H9 (cell line): Measurements from ENCODE around the gene SLC4A1. TPM values are rescaled to one million over a fixed set of nuclear protein-coding genes. Genes with fewer than 3 reads are reported as not detected.
A peak's percentile ranks its signal among the peaks of the same experiment; 100 is the strongest.

Experiments used
- DNase-seq: peaks from one replicate; pipeline ENCODE4 v3.0.0-alpha.2; 2017
- H2AFZ ChIP-seq: one replicate; pipeline ENCODE4 v1.6.1; 2013; ENCODE audit warnings: mild to moderate bottlenecking, low read length, control low read depth, moderate library complexity
- H2AK5ac ChIP-seq: 2 replicates; pipeline ENCODE4 v1.6.1; 2013; ENCODE audit warnings: low read length, control low read depth, mixed read lengths; ENCODE audit not compliant: insufficient read length
- H2BK120ac ChIP-seq: one replicate; pipeline ENCODE4 v1.6.1; 2013; ENCODE audit warnings: low read depth, mild to moderate bottlenecking, low read length, control low read depth, inconsistent platforms; ENCODE audit not compliant: poor library complexity, severe bottlenecking
- H2BK12ac ChIP-seq: 2 replicates; pipeline ENCODE4 v1.6.1; 2013; ENCODE audit warnings: low read length, control low read depth, mixed read lengths, low read depth; ENCODE audit not compliant: insufficient read length
- H2BK15ac ChIP-seq: 2 replicates; pipeline ENCODE4 v1.6.1; 2013; ENCODE audit warnings: low read depth, low read length, control low read depth
- H2BK20ac ChIP-seq: one replicate; pipeline ENCODE4 v1.6.1; 2013; ENCODE audit warnings: low read depth, mild to moderate bottlenecking, low read length, control low read depth, inconsistent platforms; ENCODE audit not compliant: poor library complexity, severe bottlenecking
- H2BK5ac ChIP-seq: 2 replicates; pipeline ENCODE4 v1.6.1; 2013; ENCODE audit warnings: low read length, control low read depth, mixed read lengths; ENCODE audit not compliant: insufficient read length
- H3K14ac ChIP-seq: 2 replicates; pipeline ENCODE4 v1.6.1; 2013; ENCODE audit warnings: low read length, control low read depth; ENCODE audit not compliant: insufficient read depth
- H3K18ac ChIP-seq: 2 replicates; pipeline ENCODE4 v1.6.1; 2013; ENCODE audit warnings: low read depth, mild to moderate bottlenecking, mixed read lengths, low read length, control low read depth; ENCODE audit not compliant: insufficient read length
- H3K23ac ChIP-seq: 2 replicates; pipeline ENCODE4 v1.6.1; 2013; ENCODE audit warnings: low read length, control low read depth, mixed read lengths, low read depth; ENCODE audit not compliant: insufficient read length
- H3K23me2 ChIP-seq: 2 replicates; pipeline ENCODE4 v1.6.1; 2013; ENCODE audit warnings: low read depth, mild to moderate bottlenecking, mixed read lengths, low read length, control low read depth; ENCODE audit not compliant: insufficient read length, poor library complexity, severe bottlenecking
- H3K27ac ChIP-seq: 2 replicates; pipeline ENCODE4 v1.5.1; 2013; ENCODE audit warnings: low read length, control low read depth, mixed read lengths, low read depth; ENCODE audit not compliant: insufficient read length
- H3K27me3 ChIP-seq: 2 replicates; pipeline ENCODE4 v1.6.1; 2013; ENCODE audit warnings: low read length, control low read depth, inconsistent platforms; ENCODE audit not compliant: insufficient read depth
- H3K4ac ChIP-seq: 2 replicates; pipeline ENCODE4 v1.6.1; 2013; ENCODE audit warnings: low read depth, mild to moderate bottlenecking, control low read depth, inconsistent platforms, low read length, moderate library complexity
- H3K4me1 ChIP-seq: 2 replicates; pipeline ENCODE4 v1.6.1; 2013; ENCODE audit warnings: low read length, control low read depth, inconsistent platforms; ENCODE audit not compliant: insufficient read depth
- H3K4me2 ChIP-seq: 2 replicates; pipeline ENCODE4 v1.6.1; 2013; ENCODE audit warnings: low read length, control low read depth, mixed read lengths; ENCODE audit not compliant: insufficient read length, insufficient read depth
- H3K56ac ChIP-seq: 2 replicates; pipeline ENCODE4 v1.6.1; 2013; ENCODE audit warnings: low read depth, mild to moderate bottlenecking, mixed read lengths, low read length, control low read depth; ENCODE audit not compliant: insufficient read length
- H3K79me1 ChIP-seq: 2 replicates; pipeline ENCODE4 v1.6.1; 2013; ENCODE audit warnings: low read depth, mild to moderate bottlenecking, moderate library complexity, low read length, control low read depth, inconsistent platforms; ENCODE audit not compliant: insufficient read depth, poor library complexity, severe bottlenecking
- H3K79me2 ChIP-seq: 2 replicates; pipeline ENCODE4 v1.6.1; 2013; ENCODE audit warnings: low read length, control low read depth, inconsistent platforms; ENCODE audit not compliant: insufficient read depth
- H3K9ac ChIP-seq: 2 replicates; pipeline ENCODE4 v1.6.1; 2013; ENCODE audit warnings: low read length, control low read depth, mixed read lengths; ENCODE audit not compliant: insufficient read length; ENCODE audit errors: extremely low read depth
- H3K9me3 ChIP-seq: one replicate; pipeline ENCODE4 v1.6.1; 2013; ENCODE audit warnings: low read depth, low read length, inconsistent platforms; ENCODE audit not compliant: control insufficient read depth
- H3T11ph ChIP-seq: one replicate; pipeline ENCODE4 v1.6.1; 2013; ENCODE audit warnings: mild to moderate bottlenecking, low read length, control low read depth, inconsistent platforms
- H4K20me1 ChIP-seq: one replicate; pipeline ENCODE4 v1.6.1; 2013; ENCODE audit not compliant: control insufficient read depth, insufficient read length, insufficient read depth
- H4K5ac ChIP-seq: 2 replicates; pipeline ENCODE4 v1.6.1; 2013; ENCODE audit warnings: low read depth, mild to moderate bottlenecking, mixed read lengths, low read length, control low read depth; ENCODE audit not compliant: insufficient read length
- H4K8ac ChIP-seq: replicated peaks from 2 replicates; pipeline ENCODE4 v1.6.1; 2013; ENCODE audit warnings: low read length, control low read depth, mixed read lengths, low read depth; ENCODE audit not compliant: insufficient read length
- H4K91ac ChIP-seq: 2 replicates; pipeline ENCODE4 v1.6.1; 2013; ENCODE audit warnings: low read depth, mild to moderate bottlenecking, moderate library complexity, mixed read lengths, low read length, control low read depth; ENCODE audit not compliant: insufficient read length
- H3K27ac Mint-ChIP-seq, 3 experiments: 2 replicates in 2 of 3; 3 replicates in 1 of 3; pipeline ENCODE4 v1.8.0; 2020 to 2021; ENCODE audit warnings: mixed read lengths in 3 of 3, mild to moderate bottlenecking in 1 of 3, moderate library complexity in 1 of 3
- H3K27me3 Mint-ChIP-seq: 2 replicates; pipeline ENCODE4 v1.8.0; 2021; ENCODE audit warnings: low read depth, mild to moderate bottlenecking, moderate library complexity, mixed read lengths
- H3K36me3 Mint-ChIP-seq, 3 experiments: 2 replicates in 2 of 3; 3 replicates in 1 of 3; pipeline ENCODE4 v1.8.0; 2020 to 2021; ENCODE audit warnings: low read depth in 3 of 3, mixed read lengths in 3 of 3; ENCODE audit not compliant: insufficient read depth in 1 of 3
- H3K4me1 Mint-ChIP-seq, 2 experiments: 2 replicates each; pipeline ENCODE4 v1.8.0; 2020; ENCODE audit warnings: mixed read lengths in 2 of 2
- H3K4me3 Mint-ChIP-seq, 2 experiments: 2 replicates in 1 of 2; 3 replicates in 1 of 2; pipeline ENCODE4 v1.8.0; 2020 to 2021; ENCODE audit warnings: mild to moderate bottlenecking in 2 of 2, mixed read lengths in 2 of 2, moderate library complexity in 1 of 2
- H3K9me3 Mint-ChIP-seq, 2 experiments: 2 replicates in 1 of 2; 3 replicates in 1 of 2; pipeline ENCODE4 v1.8.0; 2020; ENCODE audit warnings: mild to moderate bottlenecking in 2 of 2, mixed read lengths in 2 of 2, moderate library complexity in 1 of 2
- WGBS: extraction: QIAGEN DNeasy Blood & Tissue Kit; methylation state at CpG from one replicate; pipeline ENCODE4 v1.1.7; 2013; ENCODE audit warnings: missing lambda C conversion rate, low lambda C conversion rate, mixed read lengths; ENCODE audit not compliant: insufficient read length; ENCODE audit errors: extremely low coverage; 5-methylcytosine and 5-hydroxymethylcytosine counted together
- total RNA-seq: library from RNA; stranded (reverse); gene quantifications from 2 replicates; pipeline ENCODE4 v1.2.1, GENCODE V29; 2021
- TF ChIP-seq, protein P1 (sequence below): fragments of 200-600 bp; sonication (generic); conservative IDR thresholded peaks from 3 replicates; pipeline ENCODE4 v1.8.0; 2021; ENCODE audit warnings: antibody characterized with exemption, mild to moderate bottlenecking

Gene SLC4A1
- total RNA-seq, 1 experiment from 2014 or later: not detected

DNA sequence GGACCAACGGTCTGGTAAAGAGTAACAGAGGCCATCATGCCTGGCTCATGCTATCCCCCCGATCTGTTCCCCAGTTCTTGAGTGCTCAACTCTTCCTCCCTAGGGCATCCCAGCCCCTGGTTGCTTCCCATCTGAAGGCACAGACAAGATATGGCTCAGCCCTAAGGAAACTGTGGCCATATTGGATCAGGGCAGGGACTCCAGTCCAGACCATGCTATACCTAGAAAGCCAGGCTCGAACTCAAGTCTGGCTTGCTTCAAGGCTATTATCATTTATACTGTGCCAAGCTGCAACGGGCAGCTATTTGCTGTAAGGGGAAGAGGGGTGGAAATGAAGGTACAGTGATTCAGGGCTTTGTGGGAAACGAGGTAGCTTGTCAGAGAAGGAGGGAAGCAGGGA lies 51.2 kb downstream of the SLC4A1 start:
- Histone ChIP-seq H3K79me1 (peaks cover 6% of the 10 kb centered on the region), H3K23me2 (peaks cover 18% of the 10 kb centered on the region), H3K4me1 (0 out of 2 replicates have a peak, but pooled peaks cover 4% of the 10 kb centered on the region), H3K14ac (no peak overlapping the region), H3K79me2 (peaks cover 6% of the 10 kb centered on the region; the same call in 1 of the 2 replicates), H4K91ac (no peak overlapping the region), H2BK120ac (no peak overlapping the region), H2AFZ (no peak overlapping the region), H3K27ac (no peak overlapping the region), H2BK12ac (no peak overlapping the region), H3K56ac (no peak overlapping the region), H4K8ac (no peak overlapping the region), H3K9me3 (no peaks in the 10 kb centered on the region), H2AK5ac (no peak overlapping the region), H2BK15ac (no peak overlapping the region), H3K4ac (no peak overlapping the region), H4K5ac (no peak overlapping the region), H3K27me3 (no peaks in the 10 kb centered on the region), H2BK5ac (no peak overlapping the region), H3K4me2 (no peak overlapping the region), H4K20me1 (no peaks in the 10 kb centered on the region), H3K23ac (no peak overlapping the region), H3T11ph (no peak overlapping the region), H2BK20ac (no peak overlapping the region), H3K9ac (no peak overlapping the region), H3K18ac (no peak overlapping the region)
- no peak for DNase-seq
- peaks cover 10 to 17% of the 10 kb centered on the region in 2 experiments for H3K4me1 Mint-ChIP-seq
- H3K27me3 Mint-ChIP-seq: no peaks in the 10 kb centered on the region
- no peaks in the 10 kb centered on the region; a peak in 1 of 5 replicates for H3K9me3 Mint-ChIP-seq
- H3K36me3 Mint-ChIP-seq: peaks cover 23 to 60% (median 56%) of the 10 kb centered on the region in 3 experiments; a peak in 6 of 7 replicates
- H3K27ac Mint-ChIP-seq: no peak overlapping the region; a peak in 1 of 7 replicates
- TF ChIP-seq, protein P1, sequence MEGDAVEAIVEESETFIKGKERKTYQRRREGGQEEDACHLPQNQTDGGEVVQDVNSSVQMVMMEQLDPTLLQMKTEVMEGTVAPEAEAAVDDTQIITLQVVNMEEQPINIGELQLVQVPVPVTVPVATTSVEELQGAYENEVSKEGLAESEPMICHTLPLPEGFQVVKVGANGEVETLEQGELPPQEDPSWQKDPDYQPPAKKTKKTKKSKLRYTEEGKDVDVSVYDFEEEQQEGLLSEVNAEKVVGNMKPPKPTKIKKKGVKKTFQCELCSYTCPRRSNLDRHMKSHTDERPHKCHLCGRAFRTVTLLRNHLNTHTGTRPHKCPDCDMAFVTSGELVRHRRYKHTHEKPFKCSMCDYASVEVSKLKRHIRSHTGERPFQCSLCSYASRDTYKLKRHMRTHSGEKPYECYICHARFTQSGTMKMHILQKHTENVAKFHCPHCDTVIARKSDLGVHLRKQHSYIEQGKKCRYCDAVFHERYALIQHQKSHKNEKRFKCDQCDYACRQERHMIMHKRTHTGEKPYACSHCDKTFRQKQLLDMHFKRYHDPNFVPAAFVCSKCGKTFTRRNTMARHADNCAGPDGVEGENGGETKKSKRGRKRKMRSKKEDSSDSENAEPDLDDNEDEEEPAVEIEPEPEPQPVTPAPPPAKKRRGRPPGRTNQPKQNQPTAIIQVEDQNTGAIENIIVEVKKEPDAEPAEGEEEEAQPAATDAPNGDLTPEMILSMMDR: no peak
- no CpG with 5 or more reads among the region's 5 CpGs for WGBS
- peak overlapping the region; percentile 76 to 83 for H3K4me3 Mint-ChIP-seq
